ENCODE results near the gene PRDX5. TPM values are rescaled to one million over a fixed set of nuclear protein-coding genes. Genes with fewer than 3 reads are reported as not detected.
A peak's percentile ranks its signal among the peaks of the same experiment; 100 is the strongest.

PRDX5 gene
- total RNA-seq, 1 experiment from 2014 or later: 255 TPM

DNA sequence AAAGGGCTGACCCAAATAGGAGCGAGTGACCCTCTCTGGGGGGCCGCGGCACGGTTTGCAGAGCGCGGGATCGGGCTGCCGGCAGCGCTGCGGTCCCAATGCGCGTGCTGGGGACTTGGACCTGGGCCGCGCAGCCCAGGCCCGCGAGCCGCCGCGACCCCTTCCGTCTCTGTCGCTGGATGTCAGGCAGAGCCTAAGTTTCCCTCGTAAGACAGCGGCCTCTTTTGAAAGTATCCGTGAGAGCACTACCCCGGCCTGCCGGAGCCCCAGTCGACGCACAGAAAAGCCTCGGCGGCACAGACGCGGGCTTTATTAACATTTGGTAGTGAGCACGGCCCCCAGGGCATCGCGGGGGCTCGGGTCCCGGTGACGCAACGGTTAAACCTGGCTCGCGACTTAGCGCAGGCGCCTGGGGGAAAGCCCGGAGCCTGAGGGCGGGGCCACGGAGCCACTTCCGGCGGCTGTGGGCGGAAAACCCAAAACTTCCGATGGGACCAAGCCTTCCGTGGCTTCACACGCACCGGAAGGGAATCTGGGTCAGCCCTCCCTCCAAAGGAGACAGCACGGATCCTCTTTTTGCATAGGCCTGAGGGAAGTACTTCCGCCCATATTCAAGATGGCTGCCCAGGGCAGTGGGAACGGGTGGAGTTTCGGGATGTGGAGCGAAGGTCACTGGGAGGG is 48.2 kb upstream of the PRDX5 start (continued):
- TF ChIP-seq ESRRA (CRISPR knock-in tag; IDR thresholded peaks at IDR 0.05; ENCODE audit: borderline replicate concordance) (no peak; the same call in 1 of the 2 replicates), ELF4 (CRISPR knock-in tag; IDR thresholded peaks at IDR 0.05; ENCODE audit: low read depth) (peak; percentile 81; the same call in 1 of the 2 replicates), NR2C2 (CRISPR knock-in tag; IDR thresholded peaks at IDR 0.05) (peak; percentile 98), ATF1 (CRISPR knock-in tag; IDR thresholded peaks at IDR 0.05) (no peak), ZNF317 (CRISPR knock-in tag; IDR thresholded peaks at IDR 0.05; ENCODE audit: borderline replicate concordance, low read depth) (peak; percentile 55; the same call in 1 of the 2 replicates), PRRX2 (CRISPR knock-in tag; IDR thresholded peaks at IDR 0.05) (peak; percentile 76), OVOL2 (CRISPR knock-in tag; IDR thresholded peaks at IDR 0.05; ENCODE audit: borderline replicate concordance) (no peak; the same call in 1 of the 2 replicates), ZNF416 (CRISPR knock-in tag; IDR thresholded peaks at IDR 0.05) (no peak; the same call in 1 of the 2 replicates), SMAD4 (CRISPR knock-in tag; IDR thresholded peaks at IDR 0.05) (no peak), GTF2I (CRISPR knock-in tag; conservative IDR thresholded peaks at IDR 0.05) (no peak), TP53 (CRISPR knock-in tag; IDR thresholded peaks at IDR 0.05) (no peak), JAZF1 (CRISPR knock-in tag; IDR thresholded peaks at IDR 0.05) (no peak), RORB (CRISPR knock-in tag; IDR thresholded peaks at IDR 0.05) (no peak), NFATC4 (CRISPR knock-in tag; IDR thresholded peaks at IDR 0.05) (no peak)
- TF ChIP-seq, protein P1, sequence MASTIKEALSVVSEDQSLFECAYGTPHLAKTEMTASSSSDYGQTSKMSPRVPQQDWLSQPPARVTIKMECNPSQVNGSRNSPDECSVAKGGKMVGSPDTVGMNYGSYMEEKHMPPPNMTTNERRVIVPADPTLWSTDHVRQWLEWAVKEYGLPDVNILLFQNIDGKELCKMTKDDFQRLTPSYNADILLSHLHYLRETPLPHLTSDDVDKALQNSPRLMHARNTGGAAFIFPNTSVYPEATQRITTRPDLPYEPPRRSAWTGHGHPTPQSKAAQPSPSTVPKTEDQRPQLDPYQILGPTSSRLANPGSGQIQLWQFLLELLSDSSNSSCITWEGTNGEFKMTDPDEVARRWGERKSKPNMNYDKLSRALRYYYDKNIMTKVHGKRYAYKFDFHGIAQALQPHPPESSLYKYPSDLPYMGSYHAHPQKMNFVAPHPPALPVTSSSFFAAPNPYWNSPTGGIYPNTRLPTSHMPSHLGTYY (CRISPR knock-in tag; IDR thresholded peaks at IDR 0.05): no peak
- TF ChIP-seq, protein P2, sequence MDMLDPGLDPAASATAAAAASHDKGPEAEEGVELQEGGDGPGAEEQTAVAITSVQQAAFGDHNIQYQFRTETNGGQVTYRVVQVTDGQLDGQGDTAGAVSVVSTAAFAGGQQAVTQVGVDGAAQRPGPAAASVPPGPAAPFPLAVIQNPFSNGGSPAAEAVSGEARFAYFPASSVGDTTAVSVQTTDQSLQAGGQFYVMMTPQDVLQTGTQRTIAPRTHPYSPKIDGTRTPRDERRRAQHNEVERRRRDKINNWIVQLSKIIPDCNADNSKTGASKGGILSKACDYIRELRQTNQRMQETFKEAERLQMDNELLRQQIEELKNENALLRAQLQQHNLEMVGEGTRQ (CRISPR knock-in tag; IDR thresholded peaks at IDR 0.05): 0 out of 2 replicates have a peak, but pooled peaks have one; percentile 41
- TF ChIP-seq, protein P3, sequence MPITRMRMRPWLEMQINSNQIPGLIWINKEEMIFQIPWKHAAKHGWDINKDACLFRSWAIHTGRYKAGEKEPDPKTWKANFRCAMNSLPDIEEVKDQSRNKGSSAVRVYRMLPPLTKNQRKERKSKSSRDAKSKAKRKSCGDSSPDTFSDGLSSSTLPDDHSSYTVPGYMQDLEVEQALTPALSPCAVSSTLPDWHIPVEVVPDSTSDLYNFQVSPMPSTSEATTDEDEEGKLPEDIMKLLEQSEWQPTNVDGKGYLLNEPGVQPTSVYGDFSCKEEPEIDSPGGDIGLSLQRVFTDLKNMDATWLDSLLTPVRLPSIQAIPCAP (CRISPR knock-in tag; IDR thresholded peaks at IDR 0.05): no peak
- TF ChIP-seq, protein P4, sequence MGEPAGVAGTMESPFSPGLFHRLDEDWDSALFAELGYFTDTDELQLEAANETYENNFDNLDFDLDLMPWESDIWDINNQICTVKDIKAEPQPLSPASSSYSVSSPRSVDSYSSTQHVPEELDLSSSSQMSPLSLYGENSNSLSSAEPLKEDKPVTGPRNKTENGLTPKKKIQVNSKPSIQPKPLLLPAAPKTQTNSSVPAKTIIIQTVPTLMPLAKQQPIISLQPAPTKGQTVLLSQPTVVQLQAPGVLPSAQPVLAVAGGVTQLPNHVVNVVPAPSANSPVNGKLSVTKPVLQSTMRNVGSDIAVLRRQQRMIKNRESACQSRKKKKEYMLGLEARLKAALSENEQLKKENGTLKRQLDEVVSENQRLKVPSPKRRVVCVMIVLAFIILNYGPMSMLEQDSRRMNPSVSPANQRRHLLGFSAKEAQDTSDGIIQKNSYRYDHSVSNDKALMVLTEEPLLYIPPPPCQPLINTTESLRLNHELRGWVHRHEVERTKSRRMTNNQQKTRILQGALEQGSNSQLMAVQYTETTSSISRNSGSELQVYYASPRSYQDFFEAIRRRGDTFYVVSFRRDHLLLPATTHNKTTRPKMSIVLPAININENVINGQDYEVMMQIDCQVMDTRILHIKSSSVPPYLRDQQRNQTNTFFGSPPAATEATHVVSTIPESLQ (CRISPR knock-in tag; IDR thresholded peaks at IDR 0.05): no peak
- TF ChIP-seq, protein P5, sequence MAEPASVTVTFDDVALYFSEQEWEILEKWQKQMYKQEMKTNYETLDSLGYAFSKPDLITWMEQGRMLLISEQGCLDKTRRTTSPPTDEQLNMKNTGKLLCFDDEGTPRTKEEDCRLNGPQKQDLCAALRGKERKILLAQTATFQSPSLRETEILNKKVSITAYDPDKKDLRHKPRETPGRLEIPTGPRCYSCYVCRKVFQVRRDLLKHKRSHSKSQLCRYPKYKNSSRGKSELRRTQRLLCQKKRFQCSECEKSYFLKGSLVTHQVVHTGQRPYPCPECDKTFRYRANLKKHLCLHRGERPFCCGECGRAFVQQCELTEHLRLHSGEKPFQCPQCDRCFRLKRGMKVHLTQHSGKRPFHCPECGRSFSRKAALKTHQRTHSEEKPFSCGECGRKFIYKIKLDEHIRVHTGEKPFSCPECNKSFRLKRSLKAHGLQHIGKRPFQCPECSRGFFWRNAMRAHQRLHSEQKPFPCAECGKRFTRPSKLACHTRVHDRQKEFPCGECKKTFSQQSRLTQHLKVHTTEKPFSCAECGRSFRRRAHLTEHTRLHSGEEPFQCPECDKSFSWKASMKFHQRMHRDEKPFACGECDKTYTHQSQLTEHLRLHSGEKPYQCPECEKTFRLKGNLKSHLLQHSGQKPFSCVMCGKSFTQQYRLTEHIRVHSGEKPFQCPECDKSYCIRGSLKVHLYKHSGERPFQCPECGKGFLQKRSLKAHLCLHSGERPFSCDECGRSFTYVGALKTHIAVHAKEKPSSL (CRISPR knock-in tag; conservative IDR thresholded peaks at IDR 0.05): no peak
- TF ChIP-seq, protein P6, sequence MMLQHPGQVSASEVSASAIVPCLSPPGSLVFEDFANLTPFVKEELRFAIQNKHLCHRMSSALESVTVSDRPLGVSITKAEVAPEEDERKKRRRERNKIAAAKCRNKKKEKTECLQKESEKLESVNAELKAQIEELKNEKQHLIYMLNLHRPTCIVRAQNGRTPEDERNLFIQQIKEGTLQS (CRISPR knock-in tag; conservative IDR thresholded peaks at IDR 0.05): no peak; the same call in 1 of the 2 replicates
- TF ChIP-seq, protein P7, sequence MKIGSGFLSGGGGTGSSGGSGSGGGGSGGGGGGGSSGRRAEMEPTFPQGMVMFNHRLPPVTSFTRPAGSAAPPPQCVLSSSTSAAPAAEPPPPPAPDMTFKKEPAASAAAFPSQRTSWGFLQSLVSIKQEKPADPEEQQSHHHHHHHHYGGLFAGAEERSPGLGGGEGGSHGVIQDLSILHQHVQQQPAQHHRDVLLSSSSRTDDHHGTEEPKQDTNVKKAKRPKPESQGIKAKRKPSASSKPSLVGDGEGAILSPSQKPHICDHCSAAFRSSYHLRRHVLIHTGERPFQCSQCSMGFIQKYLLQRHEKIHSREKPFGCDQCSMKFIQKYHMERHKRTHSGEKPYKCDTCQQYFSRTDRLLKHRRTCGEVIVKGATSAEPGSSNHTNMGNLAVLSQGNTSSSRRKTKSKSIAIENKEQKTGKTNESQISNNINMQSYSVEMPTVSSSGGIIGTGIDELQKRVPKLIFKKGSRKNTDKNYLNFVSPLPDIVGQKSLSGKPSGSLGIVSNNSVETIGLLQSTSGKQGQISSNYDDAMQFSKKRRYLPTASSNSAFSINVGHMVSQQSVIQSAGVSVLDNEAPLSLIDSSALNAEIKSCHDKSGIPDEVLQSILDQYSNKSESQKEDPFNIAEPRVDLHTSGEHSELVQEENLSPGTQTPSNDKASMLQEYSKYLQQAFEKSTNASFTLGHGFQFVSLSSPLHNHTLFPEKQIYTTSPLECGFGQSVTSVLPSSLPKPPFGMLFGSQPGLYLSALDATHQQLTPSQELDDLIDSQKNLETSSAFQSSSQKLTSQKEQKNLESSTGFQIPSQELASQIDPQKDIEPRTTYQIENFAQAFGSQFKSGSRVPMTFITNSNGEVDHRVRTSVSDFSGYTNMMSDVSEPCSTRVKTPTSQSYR (CRISPR knock-in tag; IDR thresholded peaks at IDR 0.05): no peak
- TF ChIP-seq, protein P8, sequence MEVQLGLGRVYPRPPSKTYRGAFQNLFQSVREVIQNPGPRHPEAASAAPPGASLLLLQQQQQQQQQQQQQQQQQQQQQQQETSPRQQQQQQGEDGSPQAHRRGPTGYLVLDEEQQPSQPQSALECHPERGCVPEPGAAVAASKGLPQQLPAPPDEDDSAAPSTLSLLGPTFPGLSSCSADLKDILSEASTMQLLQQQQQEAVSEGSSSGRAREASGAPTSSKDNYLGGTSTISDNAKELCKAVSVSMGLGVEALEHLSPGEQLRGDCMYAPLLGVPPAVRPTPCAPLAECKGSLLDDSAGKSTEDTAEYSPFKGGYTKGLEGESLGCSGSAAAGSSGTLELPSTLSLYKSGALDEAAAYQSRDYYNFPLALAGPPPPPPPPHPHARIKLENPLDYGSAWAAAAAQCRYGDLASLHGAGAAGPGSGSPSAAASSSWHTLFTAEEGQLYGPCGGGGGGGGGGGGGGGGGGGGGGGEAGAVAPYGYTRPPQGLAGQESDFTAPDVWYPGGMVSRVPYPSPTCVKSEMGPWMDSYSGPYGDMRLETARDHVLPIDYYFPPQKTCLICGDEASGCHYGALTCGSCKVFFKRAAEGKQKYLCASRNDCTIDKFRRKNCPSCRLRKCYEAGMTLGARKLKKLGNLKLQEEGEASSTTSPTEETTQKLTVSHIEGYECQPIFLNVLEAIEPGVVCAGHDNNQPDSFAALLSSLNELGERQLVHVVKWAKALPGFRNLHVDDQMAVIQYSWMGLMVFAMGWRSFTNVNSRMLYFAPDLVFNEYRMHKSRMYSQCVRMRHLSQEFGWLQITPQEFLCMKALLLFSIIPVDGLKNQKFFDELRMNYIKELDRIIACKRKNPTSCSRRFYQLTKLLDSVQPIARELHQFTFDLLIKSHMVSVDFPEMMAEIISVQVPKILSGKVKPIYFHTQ (CRISPR knock-in tag; IDR thresholded peaks at IDR 0.05): no peak
- TF ChIP-seq, protein P9, sequence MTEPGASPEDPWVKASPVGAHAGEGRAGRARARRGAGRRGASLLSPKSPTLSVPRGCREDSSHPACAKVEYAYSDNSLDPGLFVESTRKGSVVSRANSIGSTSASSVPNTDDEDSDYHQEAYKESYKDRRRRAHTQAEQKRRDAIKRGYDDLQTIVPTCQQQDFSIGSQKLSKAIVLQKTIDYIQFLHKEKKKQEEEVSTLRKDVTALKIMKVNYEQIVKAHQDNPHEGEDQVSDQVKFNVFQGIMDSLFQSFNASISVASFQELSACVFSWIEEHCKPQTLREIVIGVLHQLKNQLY (CRISPR knock-in tag; IDR thresholded peaks at IDR 0.05): 0 out of 2 replicates have a peak, but pooled peaks have one; percentile 88
